CD14-positive monocyte (primary cell): Measurements from ENCODE around the gene IPO11. TPM values are rescaled to one million over a fixed set of nuclear protein-coding genes. Genes with fewer than 3 reads are reported as not detected.
"Not testable (repeated sequence)": the region's sequence is repeated elsewhere in the genome, so short reads cannot be mapped to it uniquely, and the experiment has no call there.

Source experiments
- DNase-seq, 3 donors: peaks; one replicate each; pipeline ENCODE4 v3.0.0-alpha.2; 2011 to 2022
- H2AFZ ChIP-seq: 2 replicates; pipeline ENCODE4 v1.6.0; 2012; ENCODE audit warnings: mild to moderate bottlenecking, low read depth, low read length, inconsistent platforms; ENCODE audit not compliant: insufficient read depth, poor library complexity, severe bottlenecking
- H3K27ac ChIP-seq, 2 donors: 1 replicate in 1 of 2; 2 replicates in 1 of 2; pipeline ENCODE4 v1.5.1; 2012 to 2013; ENCODE audit warnings: low read length in 2 of 2, control low read depth in 1 of 2, inconsistent platforms in 1 of 2, low read depth in 1 of 2, mild to moderate bottlenecking in 1 of 2
- H3K27me3 ChIP-seq, 2 donors: one replicate each; pipeline versions ENCODE4 v1.6.0 to v1.6.1; 2011 to 2013; ENCODE audit warnings: low read length in 2 of 2; ENCODE audit not compliant: control insufficient read depth in 2 of 2, insufficient read depth in 2 of 2
- H3K36me3 ChIP-seq, 2 donors: replicated peaks in 1 of 2; 1 replicate in 1 of 2; 2 replicates in 1 of 2; pipeline versions ENCODE4 v1.5.1 to v1.6.1; 2012 to 2013; ENCODE audit warnings: low read length in 2 of 2, control low read depth in 1 of 2, inconsistent platforms in 1 of 2, mild to moderate bottlenecking in 1 of 2; ENCODE audit not compliant: insufficient read depth in 2 of 2, control insufficient read depth in 1 of 2
- H3K4me1 ChIP-seq, 2 donors: 1 replicate in 1 of 2; 2 replicates in 1 of 2; pipeline versions ENCODE4 v1.5.1 to v1.6.1; 2012 to 2013; ENCODE audit warnings: low read length in 2 of 2, control low read depth in 1 of 2, inconsistent platforms in 1 of 2, mild to moderate bottlenecking in 1 of 2, moderate library complexity in 1 of 2; ENCODE audit not compliant: insufficient read depth in 2 of 2, control insufficient read depth in 1 of 2
- H3K4me2 ChIP-seq: replicated peaks from 2 replicates; pipeline ENCODE3; 2012; ENCODE audit warnings: low read length, moderate library complexity, mild to moderate bottlenecking; ENCODE audit not compliant: poor library complexity, severe bottlenecking; ENCODE audit errors: extremely low read depth
- H3K4me3 ChIP-seq, 3 experiments: fragments of 200-600 bp in 1 of 3; sonication (generic) in 1 of 3; replicated peaks in 1 of 3; 1 replicate in 2 of 3; 2 replicates in 1 of 3; pipeline ENCODE4 v1.5.1; 2011 to 2013; ENCODE audit warnings: low read length in 3 of 3, mild to moderate bottlenecking in 3 of 3, control low read depth in 2 of 3, low read depth in 2 of 3, inconsistent platforms in 1 of 3, moderate library complexity in 1 of 3
- H3K79me2 ChIP-seq: 2 replicates; pipeline ENCODE4 v1.6.0; 2012; ENCODE audit warnings: mild to moderate bottlenecking, control low read depth, inconsistent platforms, low read length, moderate library complexity; ENCODE audit not compliant: insufficient read depth
- H3K9ac ChIP-seq: 2 replicates; pipeline ENCODE4 v1.6.0; 2017; ENCODE audit warnings: low read length, mild to moderate bottlenecking; ENCODE audit not compliant: insufficient read depth, poor library complexity, severe bottlenecking
- H3K9me3 ChIP-seq, 2 donors: replicated peaks in 1 of 2; 1 replicate in 1 of 2; 2 replicates in 1 of 2; pipeline versions ENCODE4 v1.5.1 to v1.6.1; 2012 to 2013; ENCODE audit warnings: low read length in 2 of 2, control low read depth in 1 of 2; ENCODE audit not compliant: control insufficient read depth in 1 of 2, insufficient read depth in 1 of 2
- H4K20me1 ChIP-seq: 2 replicates; pipeline ENCODE4 v1.6.0; 2012; ENCODE audit warnings: mild to moderate bottlenecking, low read length, control low read depth, moderate library complexity; ENCODE audit not compliant: insufficient read depth
- H3K27ac Mint-ChIP-seq, 7 donors: one replicate each; pipeline ENCODE4 v1.8.0; 2020; ENCODE audit warnings: mild to moderate bottlenecking in 7 of 7, mixed read lengths in 7 of 7, moderate library complexity in 6 of 7, inconsistent platforms in 2 of 7
- H3K27me3 Mint-ChIP-seq, 3 donors: one replicate each; pipeline ENCODE4 v1.8.0; 2021 to 2022; ENCODE audit warnings: low read depth in 3 of 3, mild to moderate bottlenecking in 3 of 3, mixed read lengths in 3 of 3, moderate library complexity in 3 of 3, inconsistent platforms in 1 of 3
- H3K36me3 Mint-ChIP-seq, 2 donors: one replicate each; pipeline ENCODE4 v1.8.0; 2020; ENCODE audit warnings: mixed read lengths in 2 of 2, inconsistent platforms in 1 of 2, mild to moderate bottlenecking in 1 of 2
- H3K4me1 Mint-ChIP-seq: one replicate; pipeline ENCODE4 v1.8.0; 2020; ENCODE audit warnings: mild to moderate bottlenecking, mixed read lengths
- H3K4me3 Mint-ChIP-seq, 2 donors: one replicate each; pipeline ENCODE4 v1.8.0; 2020; ENCODE audit warnings: mild to moderate bottlenecking in 2 of 2, mixed read lengths in 2 of 2, moderate library complexity in 1 of 2
- H3K9me3 Mint-ChIP-seq, 7 donors: one replicate each; pipeline ENCODE4 v1.8.0; 2020 to 2022; ENCODE audit warnings: mixed read lengths in 7 of 7, mild to moderate bottlenecking in 6 of 7, moderate library complexity in 6 of 7, inconsistent platforms in 2 of 7
- WGBS: methylation state at CpG from one replicate; pipeline ENCODE4 v1.1.5; 2013; ENCODE audit warnings: missing lambda C conversion rate; ENCODE audit not compliant: insufficient coverage; 5-methylcytosine and 5-hydroxymethylcytosine counted together
- intact Hi-C, 2 donors: fragments of 100-400 bp; cut with micrococcal nuclease; formaldehyde crosslinking; loops; one replicate each; pipeline versions ENCODE4 v1.15.0 to v1.15.1; 2023
- polyA plus RNA-seq, 3 donors: library from polyadenylated mRNA; depleted of rRNA in 1 of 3; unstranded in 2 of 3; stranded (reverse) in 1 of 3; fragments of 300-500 nt in 2 of 3; fragments of >200 nt in 1 of 3; fragmentation: Illumina TruSeq in 2 of 3; gene quantifications; 1 replicate in 2 of 3; 2 replicates in 1 of 3; pipeline ENCODE4 v1.2.3, GENCODE V29; 2012 to 2021
- small RNA-seq: library from RNA; depleted of rRNA; stranded (forward); fragments of <200 nt; gene quantifications from one replicate; pipeline ENCODE3, GENCODE V24; 2012; ENCODE audit warnings: low read depth; ENCODE audit not compliant: insufficient read length
- TF ChIP-seq, protein P1 (sequence below): fragments of 200-600 bp; IDR thresholded peaks from one replicate; pipeline ENCODE4 v1.8.0; 2022; ENCODE audit warnings: antibody characterized with exemption, mild to moderate bottlenecking

Gene IPO11
- polyA plus RNA-seq, 3 donors: 4.4 to 5.5 (median 5.3) TPM

- no peak for DNase-seq
- Histone ChIP-seq H3K4me3 (no peak overlapping the region), H3K27me3 (no peaks in the 10 kb centered on the region), H3K9ac (no peak overlapping the region), H3K27ac (no peak overlapping the region), H3K79me2 (no peaks in the 10 kb centered on the region), H3K4me2 (no peak overlapping the region), H3K36me3 (no peaks in the 10 kb centered on the region), H2AFZ (no peak overlapping the region), H4K20me1 (no peaks in the 10 kb centered on the region), H3K9me3 (no peaks in the 10 kb centered on the region), H3K4me1 (no peaks in the 10 kb centered on the region)
- Mint-ChIP-seq H3K4me3 (no peak overlapping the region), H3K4me1 (no peaks in the 10 kb centered on the region), H3K9me3 (peaks cover 5 to 10% (median 7%) of the 10 kb centered on the region in 7 donors), H3K27ac (no peak overlapping the region), H3K36me3 (no peaks in the 10 kb centered on the region), H3K27me3 (peaks cover 0 to 2% (median 0%) of the 10 kb centered on the region in 3 donors)
- no CpG with 5 or more reads among the region's 1 CpG for WGBS
- intact Hi-C loops: no loop called here
- TF ChIP-seq, protein P1, sequence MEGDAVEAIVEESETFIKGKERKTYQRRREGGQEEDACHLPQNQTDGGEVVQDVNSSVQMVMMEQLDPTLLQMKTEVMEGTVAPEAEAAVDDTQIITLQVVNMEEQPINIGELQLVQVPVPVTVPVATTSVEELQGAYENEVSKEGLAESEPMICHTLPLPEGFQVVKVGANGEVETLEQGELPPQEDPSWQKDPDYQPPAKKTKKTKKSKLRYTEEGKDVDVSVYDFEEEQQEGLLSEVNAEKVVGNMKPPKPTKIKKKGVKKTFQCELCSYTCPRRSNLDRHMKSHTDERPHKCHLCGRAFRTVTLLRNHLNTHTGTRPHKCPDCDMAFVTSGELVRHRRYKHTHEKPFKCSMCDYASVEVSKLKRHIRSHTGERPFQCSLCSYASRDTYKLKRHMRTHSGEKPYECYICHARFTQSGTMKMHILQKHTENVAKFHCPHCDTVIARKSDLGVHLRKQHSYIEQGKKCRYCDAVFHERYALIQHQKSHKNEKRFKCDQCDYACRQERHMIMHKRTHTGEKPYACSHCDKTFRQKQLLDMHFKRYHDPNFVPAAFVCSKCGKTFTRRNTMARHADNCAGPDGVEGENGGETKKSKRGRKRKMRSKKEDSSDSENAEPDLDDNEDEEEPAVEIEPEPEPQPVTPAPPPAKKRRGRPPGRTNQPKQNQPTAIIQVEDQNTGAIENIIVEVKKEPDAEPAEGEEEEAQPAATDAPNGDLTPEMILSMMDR: no peak
Measured at GRCh38 chr5:62671479-62671878, 258.9 kb downstream of the IPO11 start.

DNA sequence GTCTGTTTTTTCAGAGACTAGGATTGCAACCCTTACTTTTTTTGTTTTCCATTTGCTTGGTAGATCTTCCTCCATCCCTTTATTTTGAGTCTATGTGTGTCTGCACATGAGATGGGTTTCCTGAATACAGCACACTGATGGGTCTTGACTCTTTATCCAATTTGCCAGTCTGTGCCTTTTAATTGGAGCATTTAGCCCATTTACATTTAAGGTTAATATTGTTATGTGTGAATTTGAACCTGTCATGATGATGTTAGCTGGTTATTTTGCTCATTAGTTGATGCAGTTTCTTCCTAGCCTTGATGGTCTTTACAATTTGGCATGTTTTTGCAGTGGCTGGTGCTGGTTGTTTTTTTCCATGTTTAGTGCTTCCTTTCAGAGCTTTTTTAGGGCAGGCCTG is 264.0 kb downstream of the IPO11 start:
- H3K9ac ChIP-seq, H3K36me3 ChIP-seq, H3K4me2 ChIP-seq, H4K20me1 ChIP-seq, intact Hi-C loops, H3K4me1 Mint-ChIP-seq, H3K27ac Mint-ChIP-seq, H3K4me3 ChIP-seq, DNase-seq, H3K79me2 ChIP-seq, H3K27ac ChIP-seq, H3K4me3 Mint-ChIP-seq, H2AFZ ChIP-seq, H3K4me1 ChIP-seq, H3K27me3 ChIP-seq, H3K27me3 Mint-ChIP-seq, H3K36me3 Mint-ChIP-seq: not testable (repeated sequence)
- peaks cover 20 to 42% (median 36%) of the 10 kb centered on the region in 7 donors for H3K9me3 Mint-ChIP-seq
- H3K9me3 ChIP-seq: peaks cover 8 to 24% of the 10 kb centered on the region in 2 donors

Small RNA genes within 50 kb of the gene (small RNA-seq; reads per million reads assigned to genes)
- gene CKS1BP3: not detected
- gene RNU6-661P: not detected

Other genes with a start within 250 kb of the IPO11 start
- 10 to 100 TPM in 2 of 3 donors, 1 to 10 TPM in 1; 9.7 to 24.6 (median 21.7) TPM for gene KIF2A, start 106.6 kb upstream of the IPO11 start, polyA plus RNA-seq
- gene DIMT1, start 8.9 kb upstream of the IPO11 start, polyA plus RNA-seq: 10 to 100 TPM; 10.1 to 27.6 (median 25.1) TPM
- 1 to 10 TPM in 1 of 3 donors, under 1 TPM in 1, not detected in 1; 0.23 to 2.4 TPM for gene LRRC70, start 166.1 kb downstream of the IPO11 start, polyA plus RNA-seq